HG02938 (cell line): ENCODE measurements around the gene MMP14.
"Not testable (repeated sequence)": the region's sequence is repeated elsewhere in the genome, so short reads cannot be mapped to it uniquely, and the experiment has no call there.

ENCODE experiments used
- ATAC-seq: cut with Tn5 transposase; IDR thresholded peaks from one replicate; pipeline ENCODE4 v1.9.1; 2021; ENCODE audit warnings: mild to moderate bottlenecking, moderate library complexity; ENCODE audit not compliant: unreplicated experiment

Gene MMP14

DNA sequence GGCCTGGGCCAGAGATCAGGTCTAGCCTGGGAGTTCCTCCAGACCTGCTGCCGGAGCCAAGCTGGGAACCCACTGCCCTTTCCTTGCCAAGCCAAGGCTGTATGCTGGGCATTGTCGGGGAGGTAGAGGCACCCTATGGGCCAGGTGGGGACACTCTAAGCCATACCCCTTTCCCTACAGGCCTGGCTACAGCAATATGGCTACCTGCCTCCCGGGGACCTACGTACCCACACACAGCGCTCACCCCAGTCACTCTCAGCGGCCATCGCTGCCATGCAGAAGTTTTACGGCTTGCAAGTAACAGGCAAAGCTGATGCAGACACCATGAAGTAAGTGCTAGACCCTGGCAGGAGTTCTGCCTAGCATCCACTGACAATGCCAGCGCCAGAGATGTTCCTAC is 4.9 kb downstream of the MMP14 start:
- ATAC-seq: no peak

DNA sequence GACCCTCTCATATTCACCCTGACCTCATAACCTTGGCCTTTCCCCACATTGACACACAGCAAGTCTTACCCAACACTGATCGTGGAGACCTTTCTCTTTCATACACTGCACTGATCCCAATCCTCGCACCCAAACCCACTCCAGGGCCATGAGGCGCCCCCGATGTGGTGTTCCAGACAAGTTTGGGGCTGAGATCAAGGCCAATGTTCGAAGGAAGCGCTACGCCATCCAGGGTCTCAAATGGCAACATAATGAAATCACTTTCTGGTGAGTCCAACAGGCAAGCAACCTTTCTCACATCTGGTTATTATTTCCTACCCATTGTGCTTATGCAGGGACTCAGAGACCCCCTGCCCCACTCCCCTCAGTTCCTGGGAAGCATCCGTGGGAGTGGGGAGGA is 5.4 kb downstream of the MMP14 start:
- ATAC-seq: no peak

DNA sequence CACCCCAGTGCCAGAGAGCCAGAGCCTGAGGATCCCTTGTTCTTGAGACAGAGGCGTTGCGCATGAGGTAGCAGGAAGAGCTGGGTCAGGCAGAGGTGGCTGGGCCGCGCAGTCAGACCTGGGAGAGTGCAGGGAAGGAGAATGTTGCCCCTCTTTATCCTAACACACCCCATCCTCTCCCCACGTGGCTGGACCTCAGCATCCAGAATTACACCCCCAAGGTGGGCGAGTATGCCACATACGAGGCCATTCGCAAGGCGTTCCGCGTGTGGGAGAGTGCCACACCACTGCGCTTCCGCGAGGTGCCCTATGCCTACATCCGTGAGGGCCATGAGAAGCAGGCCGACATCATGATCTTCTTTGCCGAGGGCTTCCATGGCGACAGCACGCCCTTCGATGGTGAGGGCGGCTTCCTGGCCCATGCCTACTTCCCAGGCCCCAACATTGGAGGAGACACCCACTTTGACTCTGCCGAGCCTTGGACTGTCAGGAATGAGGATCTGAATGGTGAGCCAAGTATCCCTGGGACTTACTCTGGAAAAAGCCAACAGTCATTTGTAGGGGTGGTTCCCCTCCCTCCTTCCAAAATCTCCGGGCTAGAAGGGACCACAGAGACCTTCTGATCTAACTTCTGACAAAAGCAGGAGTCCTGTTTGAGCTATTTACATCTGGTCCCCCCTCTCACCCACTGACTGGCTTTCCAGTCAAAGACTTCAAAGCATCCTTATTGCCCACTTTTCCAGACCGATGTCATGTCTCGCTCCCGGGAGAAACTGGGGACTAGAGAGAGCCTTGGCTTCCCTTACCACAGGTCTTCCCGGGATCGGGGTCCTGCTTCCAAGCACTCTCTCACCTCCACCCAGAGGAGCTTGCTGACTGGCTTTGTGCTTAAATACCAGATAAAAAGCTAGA is 6.1 kb downstream of the MMP14 start:
- no peak for ATAC-seq

- ATAC-seq: no peak
Observed at GRCh38 chr14:22843123-22843925, 6.9 kb downstream of the MMP14 start.

DNA sequence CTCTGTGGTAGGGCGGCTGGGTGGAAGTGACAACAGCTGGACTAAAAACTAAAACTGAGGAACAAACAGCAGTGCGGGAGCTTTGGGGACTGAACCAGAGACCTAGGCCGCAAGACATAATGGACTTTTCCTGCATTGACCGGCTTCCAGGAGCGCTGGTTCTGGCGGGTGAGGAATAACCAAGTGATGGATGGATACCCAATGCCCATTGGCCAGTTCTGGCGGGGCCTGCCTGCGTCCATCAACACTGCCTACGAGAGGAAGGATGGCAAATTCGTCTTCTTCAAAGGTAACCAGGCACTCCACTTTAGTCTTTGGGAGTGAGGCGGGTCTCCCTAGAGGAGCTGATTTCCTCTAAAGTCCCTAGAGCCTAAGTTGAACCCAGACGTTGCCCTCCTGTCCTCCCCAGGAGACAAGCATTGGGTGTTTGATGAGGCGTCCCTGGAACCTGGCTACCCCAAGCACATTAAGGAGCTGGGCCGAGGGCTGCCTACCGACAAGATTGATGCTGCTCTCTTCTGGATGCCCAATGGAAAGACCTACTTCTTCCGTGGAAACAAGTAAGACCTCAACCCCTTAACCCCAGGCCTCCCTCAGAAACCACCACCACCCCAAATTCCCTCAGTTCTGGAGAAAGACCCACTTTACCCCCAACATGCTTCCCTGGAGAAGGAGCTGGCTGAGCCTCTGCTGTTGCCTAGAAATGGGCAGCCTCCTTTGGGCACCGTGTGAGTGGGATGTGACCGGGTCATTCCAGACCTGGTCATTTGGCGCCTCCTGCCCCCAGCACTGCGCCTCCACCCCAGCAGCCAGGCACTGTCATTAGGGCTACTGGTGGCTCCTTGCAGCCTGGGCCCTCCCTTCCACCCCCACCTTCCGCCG is 8.1 kb downstream of the MMP14 start:
- no peak for ATAC-seq

GRCh38 chr14:22845103-22845394 is 8.7 kb downstream of the MMP14 start:
- ATAC-seq: no peak

- ATAC-seq: no peak
Observed at GRCh38 chr14:22845821-22846625, 9.6 kb downstream of the MMP14 start.

- no peak for ATAC-seq
Observed at GRCh38 chr14:22846811-22847307, 10.5 kb downstream of the MMP14 start.

- ATAC-seq: no peak
Observed at GRCh38 chr14:22847661-22848341, 11.4 kb downstream of the MMP14 start.

DNA sequence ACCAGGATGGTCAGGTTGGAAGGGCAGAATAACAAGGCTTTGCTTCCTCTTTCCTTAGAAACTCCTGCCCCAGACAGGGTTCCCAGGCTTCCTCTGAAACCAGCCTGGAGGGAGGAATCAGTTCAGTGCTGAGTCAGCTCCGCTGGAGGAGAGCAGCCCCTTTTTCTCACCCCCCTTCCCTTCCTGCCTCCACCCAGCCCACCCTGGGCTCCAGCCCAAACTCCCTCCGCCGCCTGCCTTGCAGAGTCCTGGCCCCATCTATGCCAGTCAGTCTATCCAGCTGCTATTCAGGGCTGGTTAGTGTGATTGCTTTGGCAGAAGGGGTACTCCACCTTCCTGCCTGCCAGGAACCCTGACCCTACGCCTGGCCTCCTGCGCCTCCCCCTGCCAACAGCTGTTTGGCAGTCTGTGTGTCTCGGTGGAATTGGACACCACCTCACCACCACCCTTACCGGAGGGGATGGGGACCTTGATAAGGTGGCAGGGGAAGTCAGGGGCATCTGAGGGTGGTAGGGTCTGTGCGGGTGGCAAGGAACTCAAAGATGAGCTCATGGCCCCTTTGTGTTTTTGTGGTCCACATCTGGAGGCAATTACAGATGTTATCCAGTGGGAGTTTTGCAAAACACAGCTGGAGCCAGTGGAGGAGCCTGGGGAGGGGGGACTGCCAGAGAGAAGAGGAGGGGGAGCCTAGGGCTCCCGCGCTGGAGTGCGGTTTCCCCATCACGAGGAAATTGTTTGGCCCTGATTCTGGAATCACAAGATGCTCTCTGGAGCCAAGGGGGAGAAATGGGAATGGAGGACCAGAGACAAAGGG is 12.2 kb downstream of the MMP14 start:
- no peak for ATAC-seq

- no peak for ATAC-seq
Observed at GRCh38 chr14:22849212-22849819, 12.9 kb downstream of the MMP14 start.

GRCh38 chr14:22850944-22851764 is 14.8 kb downstream of the MMP14 start:
- ATAC-seq: no peak

GRCh38 chr14:22852178-22852577 is 15.8 kb downstream of the MMP14 start:
- not testable (repeated sequence) for ATAC-seq

- no peak for ATAC-seq
Observed at GRCh38 chr14:22852599-22852939, 16.2 kb downstream of the MMP14 start.

- ATAC-seq: peak; percentile 85
Observed at GRCh38 chr14:22852940-22853767, 16.8 kb downstream of the MMP14 start.

DNA sequence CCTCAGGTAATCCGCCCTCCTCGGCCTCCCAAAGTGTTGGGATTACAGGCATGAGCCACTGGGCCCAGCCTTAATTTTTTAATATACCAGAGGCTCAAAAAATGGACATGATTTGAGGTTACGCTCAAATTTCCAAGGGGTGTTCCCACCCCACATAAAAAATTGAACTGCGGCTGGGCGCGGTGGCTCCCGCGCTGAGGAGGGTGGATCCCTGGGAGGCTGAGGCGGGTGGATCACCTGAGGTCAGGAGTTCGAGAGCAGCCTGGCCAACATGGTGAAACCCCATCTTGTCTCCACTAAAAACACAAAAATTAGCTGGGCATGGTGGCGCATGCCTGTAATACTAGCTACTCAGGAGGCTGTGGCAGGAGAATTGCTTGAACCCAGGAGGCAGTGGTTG is 17.9 kb downstream of the MMP14 start:
- not testable (repeated sequence) for ATAC-seq
